H7 (cell line): ENCODE data around the gene TNPO3. TPM values are rescaled to one million over a fixed set of nuclear protein-coding genes. Genes with fewer than 3 reads are reported as not detected.
A peak's percentile ranks its signal among the peaks of the same experiment; 100 is the strongest.
"Not testable (repeated sequence)": the region's sequence is repeated elsewhere in the genome, so short reads cannot be mapped to it uniquely, and the experiment has no call there.

Experiments used
- DNase-seq: peaks from one replicate; pipeline ENCODE4 v3.0.0; 2012
- H3K27me3 ChIP-seq: 2 replicates; pipeline ENCODE4 v1.6.0; 2011; ENCODE audit warnings: mild to moderate bottlenecking, low read length; ENCODE audit not compliant: control insufficient read depth, insufficient read depth
- H3K36me3 ChIP-seq: replicated peaks from 2 replicates; pipeline ENCODE4 v1.5.1; 2011; ENCODE audit warnings: low read length; ENCODE audit not compliant: control insufficient read depth, insufficient read depth
- H3K4me3 ChIP-seq: 2 replicates; pipeline ENCODE4 v1.5.1; 2011; ENCODE audit warnings: low read depth, mild to moderate bottlenecking, control low read depth, low read length, moderate library complexity; ENCODE audit not compliant: insufficient read depth
- total RNA-seq: library from RNA; depleted of rRNA; stranded (reverse); fragments of >200 nt; shearing (Covaris generic); gene quantifications from 2 replicates; pipeline ENCODE4 v1.2.3, GENCODE V29; 2014

The TNPO3 gene
- total RNA-seq, 1 experiment from 2014 or later = 98.0 TPM

- peaks cover 3% of the 10 kb centered on the region for H3K36me3 ChIP-seq
- DNase-seq = no peak
- no peaks in the 10 kb centered on the region for H3K27me3 ChIP-seq
- H3K4me3 ChIP-seq = no peak overlapping the region
Observed at GRCh38 chr7:129052441-129052840, 2.5 kb downstream of the TNPO3 start.

- H3K36me3 ChIP-seq, DNase-seq, H3K27me3 ChIP-seq, H3K4me3 ChIP-seq: not testable (repeated sequence)
Observed at GRCh38 chr7:129051459-129051858, 3.5 kb downstream of the TNPO3 start.

- H3K27me3 ChIP-seq = no peaks in the 10 kb centered on the region
- DNase-seq = no peak
- H3K36me3 ChIP-seq = peaks cover 3% of the 10 kb centered on the region
- no peak overlapping the region for H3K4me3 ChIP-seq
Observed at GRCh38 chr7:129047761-129048160, 7.2 kb downstream of the TNPO3 start.

- H3K27me3 ChIP-seq = no peaks in the 10 kb centered on the region
- no peaks in the 10 kb centered on the region; the same call in none of the 2 replicates for H3K36me3 ChIP-seq
- DNase-seq = no peak
- no peak overlapping the region for H3K4me3 ChIP-seq
Observed at GRCh38 chr7:129045682-129046081, 9.2 kb downstream of the TNPO3 start.

GRCh38 chr7:129043012-129043411 lies 11.9 kb downstream of the TNPO3 start:
- DNase-seq = no peak
- H3K27me3 ChIP-seq = no peaks in the 10 kb centered on the region
- peaks cover 3% of the 10 kb centered on the region for H3K36me3 ChIP-seq
- H3K4me3 ChIP-seq = no peak overlapping the region

- DNase-seq = peak; percentile 21
- H3K4me3 ChIP-seq = no peak overlapping the region
- H3K27me3 ChIP-seq = no peaks in the 10 kb centered on the region
- H3K36me3 ChIP-seq = peaks cover 3% of the 10 kb centered on the region
Observed at GRCh38 chr7:129041142-129042085, 13.5 kb downstream of the TNPO3 start.

- not testable (repeated sequence) for H3K4me3 ChIP-seq
Observed at GRCh38 chr7:129038468-129038867, 16.4 kb downstream of the TNPO3 start.

GRCh38 chr7:129037585-129037984 lies 17.3 kb downstream of the TNPO3 start:
- Histone ChIP-seq H3K4me3 (no peak overlapping the region), H3K36me3 (peaks cover 6% of the 10 kb centered on the region), H3K27me3 (no peaks in the 10 kb centered on the region)
- peak; percentile 35 for DNase-seq

More at GRCh38 chr7:129038468-129038867, 16.4 kb downstream of the TNPO3 start:
- not testable (repeated sequence) for H3K27me3 ChIP-seq, DNase-seq, H3K36me3 ChIP-seq

GRCh38 chr7:129032017-129032416 lies 22.9 kb downstream of the TNPO3 start:
- H3K36me3 ChIP-seq = peaks cover 3% of the 10 kb centered on the region
- H3K27me3 ChIP-seq = no peaks in the 10 kb centered on the region
- DNase-seq = no peak
- H3K4me3 ChIP-seq = no peak overlapping the region

- DNase-seq = no peak
- Histone ChIP-seq H3K27me3 (no peaks in the 10 kb centered on the region), H3K36me3 (peaks cover 3% of the 10 kb centered on the region), H3K4me3 (no peak overlapping the region)
Observed at GRCh38 chr7:129030440-129030839, 24.5 kb downstream of the TNPO3 start.

- Histone ChIP-seq H3K4me3 (no peak overlapping the region), H3K27me3 (no peaks in the 10 kb centered on the region), H3K36me3 (no peaks in the 10 kb centered on the region; the same call in 1 of the 2 replicates)
- no peak for DNase-seq
Observed at GRCh38 chr7:129024125-129024524, 30.8 kb downstream of the TNPO3 start.

GRCh38 chr7:129021656-129022055 lies 33.3 kb downstream of the TNPO3 start:
- Histone ChIP-seq H3K36me3 (no peaks in the 10 kb centered on the region; the same call in 1 of the 2 replicates), H3K27me3 (no peaks in the 10 kb centered on the region), H3K4me3 (no peak overlapping the region)
- DNase-seq = no peak

GRCh38 chr7:129017933-129018538 lies 36.9 kb downstream of the TNPO3 start:
- Histone ChIP-seq H3K36me3 (peaks cover 10% of the 10 kb centered on the region), H3K27me3 (no peaks in the 10 kb centered on the region), H3K4me3 (no peak overlapping the region)
- DNase-seq = no peak

GRCh38 chr7:129017264-129017663 lies 37.6 kb downstream of the TNPO3 start:
- no peak overlapping the region for H3K4me3 ChIP-seq
- peaks cover 10% of the 10 kb centered on the region for H3K36me3 ChIP-seq
- DNase-seq = no peak
- H3K27me3 ChIP-seq = no peaks in the 10 kb centered on the region

- Histone ChIP-seq H3K36me3 (peaks cover 10% of the 10 kb centered on the region), H3K4me3 (no peak overlapping the region)
- no peak for DNase-seq
Observed at GRCh38 chr7:129014501-129015101, 40.3 kb downstream of the TNPO3 start.

More at GRCh38 chr7:129014501-129015101, 40.3 kb downstream of the TNPO3 start:
- no peaks in the 10 kb centered on the region for H3K27me3 ChIP-seq
